Measurements from ENCODE around the gene UPB1.

UPB1 gene

DNA sequence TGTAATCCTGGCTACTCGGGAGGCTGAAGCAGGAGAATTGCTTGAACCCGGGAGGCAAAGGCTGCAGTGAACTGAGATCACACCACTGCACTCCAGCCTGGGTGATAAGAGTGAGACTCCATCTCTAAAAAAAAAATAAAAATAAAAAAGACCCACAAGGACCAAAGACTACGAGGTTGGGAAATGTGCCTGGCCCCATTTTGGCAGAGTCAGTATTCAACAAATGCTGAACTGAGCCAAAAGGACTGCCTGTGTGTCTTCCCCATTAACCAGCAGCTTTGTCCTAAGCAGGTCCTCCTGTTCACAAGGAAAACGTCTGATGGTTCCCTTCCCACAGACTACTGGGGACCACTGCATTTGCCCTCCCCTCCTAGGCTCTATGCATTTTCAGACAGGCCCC is 40.1 kb upstream of the UPB1 start:
- CTCF ChIA-PET = no interaction called here
- DNase-seq (ENCODE audit: extremely low spot score) = no peak
- TF ChIP-seq FOXM1 (IDR thresholded peaks at IDR 0.05; ENCODE audit: borderline replicate concordance) = no peak
- no peak for TF ChIP-seq SP1 (IDR thresholded peaks at IDR 0.05)
- TF ChIP-seq HDGF (IDR thresholded peaks at IDR 0.05; ENCODE audit: borderline replicate concordance) = no peak
- no peak for TF ChIP-seq FOXK2 (IDR thresholded peaks at IDR 0.05)
- TF ChIP-seq ARNT (IDR thresholded peaks at IDR 0.05) = no peak
- no peak for TF ChIP-seq TARDBP (IDR thresholded peaks at IDR 0.05)
- no peak for TF ChIP-seq ELF4 (IDR thresholded peaks at IDR 0.05)
- no peak for TF ChIP-seq NFRKB (IDR thresholded peaks at IDR 0.05)
- no peak for TF ChIP-seq LEF1 (IDR thresholded peaks at IDR 0.05; ENCODE audit: borderline replicate concordance)
- TF ChIP-seq CTBP1 (IDR thresholded peaks at IDR 0.05; ENCODE audit: borderline replicate concordance) = no peak
- no peak for TF ChIP-seq BHLHE40 (IDR thresholded peaks at IDR 0.05; ENCODE audit: borderline replicate concordance)
- POLR2A ChIA-PET = no interaction called here

DNA sequence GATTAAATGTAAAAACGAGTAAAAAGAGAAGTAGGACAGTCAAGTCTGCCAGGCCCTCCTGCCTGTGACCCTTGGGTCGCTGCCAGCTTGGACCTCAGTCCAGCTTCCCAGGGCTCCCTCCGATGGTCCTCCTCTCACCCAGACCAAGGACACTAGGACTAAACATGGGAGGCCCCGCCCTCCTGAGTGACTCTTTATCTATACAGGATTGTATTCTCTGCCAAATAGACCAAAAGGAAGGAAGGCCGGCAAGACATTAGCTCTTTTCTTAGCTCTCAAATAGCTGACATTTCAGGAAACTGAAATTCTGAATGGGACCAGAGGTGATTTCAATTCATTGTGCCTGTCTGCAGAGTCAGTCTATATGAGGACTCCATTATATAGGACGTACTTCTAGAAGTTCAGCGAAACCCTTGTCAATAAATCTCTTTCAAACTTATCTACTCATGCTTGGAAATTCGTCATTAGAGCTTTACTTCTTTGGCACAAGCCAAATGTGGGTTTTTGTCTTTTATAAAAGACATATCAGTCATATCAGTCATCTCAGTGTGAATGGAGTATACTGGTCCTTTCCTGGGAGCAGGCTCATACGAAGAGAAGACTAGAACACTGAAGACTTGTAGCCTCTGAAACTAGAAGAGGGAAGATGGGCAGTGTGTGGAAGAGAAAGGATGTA is 39.2 kb upstream of the UPB1 start:
- no peak for DNase-seq (ENCODE audit: extremely low spot score)
- ChIA-PET POLR2A (interaction anchor here (1.2 kb wide), 1 partner anchor 101 kb away, joined by 3 read pairs; no protein-coding TSS in a partner anchor), CTCF (no interaction called here)
- TF ChIP-seq SP1 (IDR thresholded peaks at IDR 0.05) (no peak), L3MBTL2 (conservative IDR thresholded peaks at IDR 0.05) (no peak), ZNF384 (IDR thresholded peaks at IDR 0.05) (no peak), LEF1 (IDR thresholded peaks at IDR 0.05; ENCODE audit: borderline replicate concordance) (no peak), ARNT (IDR thresholded peaks at IDR 0.05) (no peak), CTBP1 (IDR thresholded peaks at IDR 0.05; ENCODE audit: borderline replicate concordance) (no peak), HDGF (IDR thresholded peaks at IDR 0.05; ENCODE audit: borderline replicate concordance) (no peak), FOXA1 (IDR thresholded peaks at IDR 0.05) (no peak), NFRKB (IDR thresholded peaks at IDR 0.05) (no peak), FOXK2 (IDR thresholded peaks at IDR 0.05) (no peak), BHLHE40 (IDR thresholded peaks at IDR 0.05; ENCODE audit: borderline replicate concordance) (no peak), ELF4 (IDR thresholded peaks at IDR 0.05) (no peak)
- TF ChIP-seq, protein P1, sequence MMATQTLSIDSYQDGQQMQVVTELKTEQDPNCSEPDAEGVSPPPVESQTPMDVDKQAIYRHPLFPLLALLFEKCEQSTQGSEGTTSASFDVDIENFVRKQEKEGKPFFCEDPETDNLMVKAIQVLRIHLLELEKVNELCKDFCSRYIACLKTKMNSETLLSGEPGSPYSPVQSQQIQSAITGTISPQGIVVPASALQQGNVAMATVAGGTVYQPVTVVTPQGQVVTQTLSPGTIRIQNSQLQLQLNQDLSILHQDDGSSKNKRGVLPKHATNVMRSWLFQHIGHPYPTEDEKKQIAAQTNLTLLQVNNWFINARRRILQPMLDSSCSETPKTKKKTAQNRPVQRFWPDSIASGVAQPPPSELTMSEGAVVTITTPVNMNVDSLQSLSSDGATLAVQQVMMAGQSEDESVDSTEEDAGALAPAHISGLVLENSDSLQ (IDR thresholded peaks at IDR 0.05) = no peak

- POLR2A ChIA-PET = no interaction called here
- CTCF ChIA-PET = interaction anchor here (0.7 kb wide), 1 partner anchor 78 kb away, joined by 4 read pairs; no protein-coding TSS in a partner anchor
Observed at GRCh38 chr22:24457894-24458420, 37.2 kb upstream of the UPB1 start.

GRCh38 chr22:24459911-24460310 is 35.2 kb upstream of the UPB1 start:
- no peak for TF ChIP-seq ELF4 (IDR thresholded peaks at IDR 0.05)
- TF ChIP-seq FOXA1 (IDR thresholded peaks at IDR 0.05) = no peak
- TF ChIP-seq L3MBTL2 (conservative IDR thresholded peaks at IDR 0.05) = no peak
- TF ChIP-seq, protein P1 (IDR thresholded peaks at IDR 0.05) = no peak
- POLR2A ChIA-PET = interaction anchor here (1.0 kb wide), 1 partner anchor 188 kb away, joined by 3 read pairs; no protein-coding TSS in a partner anchor

More at GRCh38 chr22:24457894-24458420, 37.2 kb upstream of the UPB1 start:
- TF ChIP-seq BHLHE40 (IDR thresholded peaks at IDR 0.05; ENCODE audit: borderline replicate concordance) (no peak), FOXK2 (IDR thresholded peaks at IDR 0.05) (no peak), NFRKB (IDR thresholded peaks at IDR 0.05) (no peak), LEF1 (IDR thresholded peaks at IDR 0.05; ENCODE audit: borderline replicate concordance) (no peak)
- DNase-seq (ENCODE audit: extremely low spot score) = no peak

DNA sequence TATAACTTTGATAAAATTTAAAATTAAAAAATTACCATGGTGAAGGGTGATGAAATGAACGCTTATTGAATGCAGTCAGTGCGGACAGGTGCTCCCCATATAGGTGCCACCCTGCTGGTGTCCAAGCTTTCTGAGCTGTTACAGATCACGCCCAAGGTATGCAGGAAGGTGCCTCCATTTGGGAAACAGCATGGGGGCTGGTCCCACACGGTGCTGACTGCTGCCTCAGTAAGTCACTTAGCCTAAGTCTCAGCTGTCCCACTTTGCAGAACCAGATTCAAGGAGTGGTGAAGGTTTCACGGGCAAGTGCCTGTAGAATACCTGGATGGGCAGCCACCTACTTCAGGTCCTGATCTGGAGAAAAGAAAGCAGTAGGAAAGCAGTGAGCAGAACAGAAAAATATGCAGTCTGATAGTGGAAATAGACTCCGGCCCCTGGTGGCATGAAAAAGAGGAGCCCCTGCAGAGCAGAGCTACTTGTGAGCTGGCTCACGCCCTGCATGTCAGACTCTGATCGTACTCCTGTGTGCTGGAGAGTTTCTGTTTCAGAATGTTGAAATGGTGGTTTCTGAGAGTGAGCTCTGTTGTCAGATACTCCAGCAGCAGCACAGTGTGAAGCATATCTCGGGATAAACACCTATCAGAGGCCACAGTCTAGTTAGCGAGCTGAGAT is 34.6 kb upstream of the UPB1 start:
- CTCF ChIA-PET = interaction anchor here (1.5 kb wide), 1 partner anchor 39 kb away, joined by 4 read pairs; no protein-coding TSS in a partner anchor
- TF ChIP-seq L3MBTL2 (conservative IDR thresholded peaks at IDR 0.05) = no peak
- no peak for TF ChIP-seq ELF4 (IDR thresholded peaks at IDR 0.05)
- TF ChIP-seq FOXK2 (IDR thresholded peaks at IDR 0.05) = no peak
- TF ChIP-seq LEF1 (IDR thresholded peaks at IDR 0.05; ENCODE audit: borderline replicate concordance) = no peak
- TF ChIP-seq TARDBP (IDR thresholded peaks at IDR 0.05) = no peak
- no peak for TF ChIP-seq BHLHE40 (IDR thresholded peaks at IDR 0.05; ENCODE audit: borderline replicate concordance)
- no peak for TF ChIP-seq HDGF (IDR thresholded peaks at IDR 0.05; ENCODE audit: borderline replicate concordance)
- TF ChIP-seq CTBP1 (IDR thresholded peaks at IDR 0.05; ENCODE audit: borderline replicate concordance) = no peak
- no peak for TF ChIP-seq FOXM1 (IDR thresholded peaks at IDR 0.05; ENCODE audit: borderline replicate concordance)
- no peak for TF ChIP-seq NFRKB (IDR thresholded peaks at IDR 0.05)
- TF ChIP-seq, protein P1 (IDR thresholded peaks at IDR 0.05) = no peak
- TF ChIP-seq ARNT (IDR thresholded peaks at IDR 0.05) = no peak
- DNase-seq (ENCODE audit: extremely low spot score) = no peak
- POLR2A ChIA-PET = interaction anchor here (1.0 kb wide), 1 partner anchor 188 kb away, joined by 3 read pairs; no protein-coding TSS in a partner anchor

More at GRCh38 chr22:24459911-24460310, 35.2 kb upstream of the UPB1 start:
- CTCF ChIA-PET = interaction anchor here (1.5 kb wide), 1 partner anchor 38 kb away, joined by 4 read pairs; no protein-coding TSS in a partner anchor
- no peak for DNase-seq (ENCODE audit: extremely low spot score)
